ENCODE data around the gene ETV6. TPM values are rescaled to one million over a fixed set of nuclear protein-coding genes. Genes with fewer than 3 reads are reported as not detected.

Gene ETV6
- total RNA-seq, 2 donors from 2014 or later: 17.5 to 17.9 TPM

DNA sequence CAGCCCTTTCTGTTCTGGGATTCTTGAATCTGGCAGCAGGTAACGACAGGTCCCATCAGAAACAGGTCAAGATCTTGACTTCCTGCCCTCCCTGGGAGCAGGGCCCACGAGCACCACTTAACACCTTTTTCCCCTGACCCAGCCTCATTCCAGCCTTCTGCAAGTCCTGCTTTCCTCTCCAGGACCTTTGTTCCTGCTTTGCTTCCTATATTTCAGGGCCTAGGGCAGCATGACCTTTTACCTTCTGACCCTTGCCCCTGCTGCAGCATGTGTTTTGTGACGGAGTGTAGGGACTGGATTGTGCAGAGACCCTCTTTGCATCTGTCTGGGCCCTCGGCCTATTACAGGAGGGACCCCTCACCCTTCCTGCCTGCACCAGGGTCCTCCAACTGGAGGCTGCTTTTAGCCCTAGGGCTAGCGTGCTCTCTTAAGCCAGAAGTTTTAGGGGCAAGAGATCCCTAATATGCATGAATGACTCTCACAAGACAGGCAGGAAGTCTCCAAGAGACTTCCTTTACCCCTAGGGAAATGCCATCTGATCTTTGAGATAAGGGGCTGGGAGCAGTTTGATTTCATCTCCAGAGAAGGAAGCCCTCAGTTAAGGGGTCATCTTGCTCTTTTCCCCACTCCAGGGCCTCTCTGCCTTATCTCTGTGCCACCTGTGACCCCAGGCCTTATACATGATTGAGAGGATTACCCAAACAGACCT lies 211.8 kb downstream of the ETV6 start:
- ATAC-seq: no peak
- Histone ChIP-seq H3K27ac (peak overlapping the region in 2 of 4 donors; percentile 79 to 80), H3K4me3 (no peak overlapping the region), H3K27me3 (no peaks in the 10 kb centered on the region), H3K36me3 (replicated peaks in 1 of 2; ENCODE audit: insufficient read depth in 1 of 2, low read depth in 2 of 2) (peaks cover 0 to 3% of the 10 kb centered on the region in 2 donors), H3K4me1 (peaks cover 34% of the 10 kb centered on the region), H3K9me3 (no peaks in the 10 kb centered on the region)
- 54% methylated on average over 4 to 5 of the region's 5 CpGs for WGBS, 2 donors
- intact Hi-C loops (cut with DNase I): no loop called here
- no peak for DNase-seq
- TF ChIP-seq, protein P1, sequence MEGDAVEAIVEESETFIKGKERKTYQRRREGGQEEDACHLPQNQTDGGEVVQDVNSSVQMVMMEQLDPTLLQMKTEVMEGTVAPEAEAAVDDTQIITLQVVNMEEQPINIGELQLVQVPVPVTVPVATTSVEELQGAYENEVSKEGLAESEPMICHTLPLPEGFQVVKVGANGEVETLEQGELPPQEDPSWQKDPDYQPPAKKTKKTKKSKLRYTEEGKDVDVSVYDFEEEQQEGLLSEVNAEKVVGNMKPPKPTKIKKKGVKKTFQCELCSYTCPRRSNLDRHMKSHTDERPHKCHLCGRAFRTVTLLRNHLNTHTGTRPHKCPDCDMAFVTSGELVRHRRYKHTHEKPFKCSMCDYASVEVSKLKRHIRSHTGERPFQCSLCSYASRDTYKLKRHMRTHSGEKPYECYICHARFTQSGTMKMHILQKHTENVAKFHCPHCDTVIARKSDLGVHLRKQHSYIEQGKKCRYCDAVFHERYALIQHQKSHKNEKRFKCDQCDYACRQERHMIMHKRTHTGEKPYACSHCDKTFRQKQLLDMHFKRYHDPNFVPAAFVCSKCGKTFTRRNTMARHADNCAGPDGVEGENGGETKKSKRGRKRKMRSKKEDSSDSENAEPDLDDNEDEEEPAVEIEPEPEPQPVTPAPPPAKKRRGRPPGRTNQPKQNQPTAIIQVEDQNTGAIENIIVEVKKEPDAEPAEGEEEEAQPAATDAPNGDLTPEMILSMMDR (IDR thresholded peaks at IDR 0.05): no peak
- TF ChIP-seq POLR2A (IDR thresholded peaks at IDR 0.05): no peak

DNA sequence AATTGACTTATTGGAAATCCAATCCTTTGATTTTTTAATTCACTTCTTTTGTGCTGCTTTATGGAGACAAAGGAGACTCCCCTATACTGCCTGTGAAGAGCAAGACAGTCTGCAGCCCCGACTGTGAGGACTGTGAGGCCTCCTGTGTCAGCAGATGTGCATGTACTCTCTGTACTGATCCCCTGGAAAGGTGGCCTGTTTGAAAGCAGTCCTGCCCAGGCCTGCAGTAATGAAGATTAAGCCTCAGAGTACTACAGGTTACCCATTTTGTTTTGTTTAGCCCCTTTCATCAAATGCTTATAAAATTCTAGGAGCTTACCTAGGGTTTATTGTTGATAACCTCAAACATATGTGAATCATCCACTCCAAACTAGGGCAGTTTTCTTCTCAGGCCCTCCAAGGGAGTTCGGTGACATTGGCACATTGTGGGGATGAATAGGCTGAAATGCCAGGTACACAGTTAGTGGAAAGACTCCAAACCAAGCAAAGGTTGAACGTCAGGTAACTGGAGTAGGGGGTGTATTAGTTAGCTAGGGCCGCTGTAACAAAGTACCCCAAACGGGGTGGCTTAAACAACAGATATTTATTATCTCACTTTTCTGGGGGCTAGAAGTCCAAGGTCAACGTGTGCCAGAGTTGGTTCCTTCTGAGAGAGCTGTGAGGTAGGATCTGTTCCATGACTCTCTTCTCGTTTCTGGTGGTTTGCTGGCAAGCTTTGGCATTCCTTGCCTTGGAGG lies 212.6 kb downstream of the ETV6 start:
- H3K9me3 ChIP-seq: no peaks in the 10 kb centered on the region
- intact Hi-C loops (cut with DNase I): no loop called here
- DNase-seq: no peak
- WGBS, 2 donors: 63 to 76% methylated on average over 7 of the region's 7 CpGs
- ATAC-seq: no peak
- TF ChIP-seq POLR2A (IDR thresholded peaks at IDR 0.05): no peak
- TF ChIP-seq, protein P1 (IDR thresholded peaks at IDR 0.05): no peak
- H3K36me3 ChIP-seq (replicated peaks in 1 of 2; ENCODE audit: insufficient read depth in 1 of 2, low read depth in 2 of 2): peaks cover 0 to 3% of the 10 kb centered on the region in 2 donors
- H3K27me3 ChIP-seq: no peaks in the 10 kb centered on the region
- peak overlapping the region; percentile 43 to 80 (median 64) for H3K27ac ChIP-seq
- H3K4me1 ChIP-seq: peaks cover 34% of the 10 kb centered on the region
- H3K4me3 ChIP-seq: no peak overlapping the region

DNA sequence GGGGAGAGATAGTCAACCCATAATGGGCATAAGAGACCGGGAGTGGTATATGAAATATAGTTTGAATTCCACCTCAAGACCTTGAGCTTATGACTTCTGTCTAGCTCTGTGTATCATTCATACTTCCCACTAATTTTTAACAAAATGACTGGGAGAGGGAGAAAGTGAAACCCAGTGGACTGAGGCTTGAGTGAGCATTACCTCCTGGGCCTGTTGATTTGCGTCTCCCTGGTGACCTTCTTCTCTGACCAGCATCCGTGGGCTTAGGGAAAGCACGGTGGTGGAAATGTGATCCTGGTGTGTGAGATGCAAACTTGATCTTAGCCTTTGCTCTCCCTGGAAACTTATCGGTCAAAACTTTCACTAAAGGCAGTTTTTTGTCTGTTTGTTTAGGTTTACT lies 213.3 kb downstream of the ETV6 start:
- Histone ChIP-seq H3K9me3 (no peaks in the 10 kb centered on the region), H3K27me3 (no peaks in the 10 kb centered on the region), H3K4me1 (peaks cover 34% of the 10 kb centered on the region), H3K27ac (peak overlapping the region; percentile 43 to 80 (median 64)), H3K4me3 (no peak overlapping the region), H3K36me3 (replicated peaks in 1 of 2; ENCODE audit: insufficient read depth in 1 of 2, low read depth in 2 of 2) (peaks cover 0 to 3% of the 10 kb centered on the region in 2 donors)
- DNase-seq (peak; percentile 26 to 59 (median 42)), ATAC-seq (peak; percentile 81)
- TF ChIP-seq, protein P1 (IDR thresholded peaks at IDR 0.05): no peak
- TF ChIP-seq POLR2A (IDR thresholded peaks at IDR 0.05): no peak
- WGBS, 2 donors: 31 to 41% methylated on average over 5 of the region's 5 CpGs
- intact Hi-C loops (cut with DNase I): no loop called here

DNA sequence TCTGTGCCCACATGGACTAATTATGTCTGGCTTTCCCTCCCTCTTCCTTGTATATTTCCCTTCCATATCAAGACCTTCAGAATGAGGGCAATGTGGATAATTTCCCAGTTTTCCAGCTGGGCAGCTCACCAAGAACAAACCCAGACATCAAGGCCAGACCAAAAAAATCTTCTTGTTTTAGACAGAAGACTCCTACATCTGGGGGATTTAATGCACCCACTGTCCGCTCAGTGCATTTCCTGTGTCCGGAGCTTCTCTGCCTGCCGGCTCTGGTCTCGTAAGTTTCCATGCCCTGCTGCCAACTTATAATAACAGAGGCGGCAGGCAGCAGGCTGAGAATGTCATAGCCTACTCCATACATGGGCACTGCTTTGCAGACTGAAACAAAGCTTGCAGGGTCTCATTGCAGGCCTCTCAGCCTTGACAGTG lies 214.0 kb downstream of the ETV6 start:
- WGBS, 2 donors: 16 to 43% methylated on average over 5 of the region's 5 CpGs
- peak; percentile 29 to 61 (median 38) for DNase-seq
- no peak for TF ChIP-seq POLR2A (IDR thresholded peaks at IDR 0.05)
- TF ChIP-seq, protein P1 (IDR thresholded peaks at IDR 0.05): no peak
- H3K4me3 ChIP-seq: no peak overlapping the region
- intact Hi-C loops (cut with DNase I): no loop called here
- no peaks in the 10 kb centered on the region for H3K27me3 ChIP-seq
- peaks cover 0 to 3% of the 10 kb centered on the region in 2 donors for H3K36me3 ChIP-seq (replicated peaks in 1 of 2; ENCODE audit: insufficient read depth in 1 of 2, low read depth in 2 of 2)
- ATAC-seq: peak; percentile 58
- H3K9me3 ChIP-seq: no peaks in the 10 kb centered on the region
- peaks cover 34% of the 10 kb centered on the region for H3K4me1 ChIP-seq
- peak overlapping the region; percentile 43 to 80 (median 67) for H3K27ac ChIP-seq
